GM12878 (cell line): ENCODE data around the gene FADD.

Experiments used
- CHD4 ChIP-seq: fragments of 200-600 bp; sonication (generic); IDR thresholded peaks from 2 replicates; pipeline ENCODE4 v1.6.1; 2016; ENCODE audit warnings: mild to moderate bottlenecking
- CTCF ChIP-seq, 3 experiments: IDR thresholded peaks in 2 of 3; conservative IDR thresholded peaks in 1 of 3; 2 replicates each; pipeline ENCODE4 v1.5.1; 2011; ENCODE audit warnings: low read depth in 3 of 3, low read length in 3 of 3, mild to moderate bottlenecking in 3 of 3, control low read depth in 2 of 3, moderate library complexity in 2 of 3, inconsistent platforms in 1 of 3, mixed read lengths in 1 of 3; ENCODE audit not compliant: control insufficient read depth in 2 of 3, insufficient read depth in 1 of 3; ENCODE audit errors: extremely low read depth in 1 of 3
- FOS ChIP-seq: IDR thresholded peaks from 3 replicates; pipeline ENCODE4 v1.6.1; 2011; ENCODE audit warnings: borderline replicate concordance; ENCODE audit not compliant: insufficient read length; ENCODE audit errors: extremely low read depth
- GABPA ChIP-seq: IDR thresholded peaks from 2 replicates; pipeline ENCODE4 v1.6.1; 2014; ENCODE audit warnings: antibody characterized with exemption, low read depth, mild to moderate bottlenecking, inconsistent platforms
- HSF1 ChIP-seq: fragments of 150-350 bp; IDR thresholded peaks from 2 replicates; pipeline ENCODE4 v1.6.1; 2014; ENCODE audit warnings: mild to moderate bottlenecking, low read depth, low read length
- IKZF2 ChIP-seq, 2 experiments: fragments of 450-650 bp; IDR thresholded peaks; 2 replicates each; pipeline ENCODE4 v1.6.1; 2017; ENCODE audit warnings: mild to moderate bottlenecking in 2 of 2, moderate library complexity in 2 of 2
- MTA2 ChIP-seq: fragments of 450-650 bp; IDR thresholded peaks from 2 replicates; pipeline ENCODE4 v1.6.1; 2016; ENCODE audit warnings: low read depth, mild to moderate bottlenecking, moderate library complexity
- NRF1 ChIP-seq: conservative IDR thresholded peaks from 2 replicates; pipeline ENCODE4 v1.6.1; 2011; ENCODE audit warnings: mild to moderate bottlenecking, low read depth, low read length, improper control_type of control experiment
- TCF3 ChIP-seq: IDR thresholded peaks from 2 replicates; pipeline ENCODE4 v1.6.1; 2012; ENCODE audit warnings: low read depth, mild to moderate bottlenecking, low read length, borderline replicate concordance; ENCODE audit not compliant: insufficient read depth
- TF ChIP-seq, protein P1 (sequence below): IDR thresholded peaks from 2 replicates; pipeline ENCODE4 v1.6.1; 2011; ENCODE audit warnings: low read depth, low read length, improper control_type of control experiment, borderline replicate concordance

DNA sequence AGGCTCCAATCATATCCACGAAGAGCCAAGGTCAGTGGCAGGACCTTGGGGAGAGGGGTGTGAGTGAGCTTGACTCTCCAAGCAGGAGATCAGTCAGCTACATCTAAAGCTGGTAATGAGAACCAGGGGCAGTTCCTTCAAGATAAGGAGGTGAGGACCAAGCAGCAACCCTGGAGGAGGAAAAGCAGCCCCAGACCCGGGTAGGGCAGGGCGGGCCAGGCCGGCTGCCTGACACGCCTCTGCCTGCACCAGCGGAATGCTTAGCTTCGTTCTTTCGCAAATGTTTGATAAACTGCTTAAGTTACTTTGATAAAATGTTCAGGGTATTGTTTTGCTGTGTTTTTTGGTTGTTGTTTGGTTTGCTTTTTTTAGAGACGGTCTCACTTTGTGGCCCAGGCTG is 18.7 kb upstream of the FADD start:
- TF ChIP-seq CHD4 (no peak), GABPA (no peak), IKZF2 (IDR thresholded peaks at IDR 0.05) (no peak), CTCF (IDR thresholded peaks at IDR 0.05 in 2 of 3, conservative IDR thresholded peaks at IDR 0.05 in 1 of 3; ENCODE audit: control insufficient read depth in 2 of 3, extremely low read depth in 1 of 3, insufficient read depth in 1 of 3, low read depth in 3 of 3, low read length in 3 of 3) (no peak), HSF1 (no peak), TCF3 (no peak), NRF1 (no peak), MTA2 (no peak), FOS (no peak)
- TF ChIP-seq, protein P1, sequence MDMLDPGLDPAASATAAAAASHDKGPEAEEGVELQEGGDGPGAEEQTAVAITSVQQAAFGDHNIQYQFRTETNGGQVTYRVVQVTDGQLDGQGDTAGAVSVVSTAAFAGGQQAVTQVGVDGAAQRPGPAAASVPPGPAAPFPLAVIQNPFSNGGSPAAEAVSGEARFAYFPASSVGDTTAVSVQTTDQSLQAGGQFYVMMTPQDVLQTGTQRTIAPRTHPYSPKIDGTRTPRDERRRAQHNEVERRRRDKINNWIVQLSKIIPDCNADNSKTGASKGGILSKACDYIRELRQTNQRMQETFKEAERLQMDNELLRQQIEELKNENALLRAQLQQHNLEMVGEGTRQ, result no peak
